GM23248 (cell line): ENCODE results near the gene SAG. TPM values are rescaled to one million over a fixed set of nuclear protein-coding genes. Genes with fewer than 3 reads are reported as not detected.

ENCODE experiments used
- DNase-seq: peaks from one replicate; pipeline ENCODE4 v3.0.0-alpha.2; 2015
- H2AFZ ChIP-seq: fragments of 200-600 bp; sonication (generic); 2 replicates; pipeline ENCODE4 v1.6.1; 2016; ENCODE audit warnings: antibody characterized with exemption
- H3F3A ChIP-seq: fragments of 200-600 bp; sonication (generic); 2 replicates; pipeline ENCODE4 v1.6.1; 2016; ENCODE audit warnings: mild to moderate bottlenecking, antibody characterized with exemption, mixed run types; ENCODE audit not compliant: insufficient read depth
- H3K27ac ChIP-seq: fragments of 200-600 bp; sonication (generic); 2 replicates; pipeline ENCODE4 v1.5.1; 2016; ENCODE audit warnings: mild to moderate bottlenecking
- H3K27me3 ChIP-seq: fragments of 200-600 bp; sonication (generic); replicated peaks from 2 replicates; pipeline ENCODE4 v1.6.1; 2016; ENCODE audit warnings: mild to moderate bottlenecking; ENCODE audit not compliant: insufficient read depth
- H3K36me3 ChIP-seq: fragments of 200-600 bp; sonication (generic); 2 replicates; pipeline ENCODE4 v1.6.1; 2016; ENCODE audit warnings: low read depth, mild to moderate bottlenecking
- H3K4me1 ChIP-seq: fragments of 200-600 bp; sonication (generic); 2 replicates; pipeline ENCODE4 v1.6.1; 2016; ENCODE audit warnings: mild to moderate bottlenecking; ENCODE audit not compliant: insufficient read depth
- H3K4me2 ChIP-seq: fragments of 200-600 bp; sonication (generic); one replicate; pipeline ENCODE4 v1.6.1; 2016; ENCODE audit warnings: mild to moderate bottlenecking; ENCODE audit not compliant: unreplicated experiment
- H3K4me3 ChIP-seq: fragments of 200-600 bp; sonication (generic); 2 replicates; pipeline ENCODE4 v1.5.1; 2016; ENCODE audit warnings: mild to moderate bottlenecking
- H3K79me2 ChIP-seq: fragments of 200-600 bp; sonication (generic); 2 replicates; pipeline ENCODE4 v1.6.1; 2016; ENCODE audit warnings: mild to moderate bottlenecking; ENCODE audit not compliant: insufficient read depth
- H3K9ac ChIP-seq: fragments of 200-600 bp; sonication (generic); 2 replicates; pipeline ENCODE4 v1.6.1; 2016; ENCODE audit warnings: mild to moderate bottlenecking
- H3K9me2 ChIP-seq: fragments of 200-600 bp; sonication (generic); 2 replicates; pipeline ENCODE4 v1.6.1; 2016; ENCODE audit warnings: mixed run types, mild to moderate bottlenecking, moderate library complexity; ENCODE audit not compliant: insufficient read depth
- H3K9me3 ChIP-seq: fragments of 200-600 bp; sonication (generic); one replicate; pipeline ENCODE4 v1.6.1; 2017; ENCODE audit warnings: low read depth
- H4K20me1 ChIP-seq: fragments of 200-600 bp; sonication (generic); 2 replicates; pipeline ENCODE4 v1.6.0; 2016; ENCODE audit not compliant: insufficient read depth
- EZH2 ChIP-seq: fragments of 200-600 bp; sonication (generic); IDR thresholded peaks from 2 replicates; pipeline ENCODE4 v1.6.1; 2018; ENCODE audit warnings: antibody characterized with exemption, mild to moderate bottlenecking; ENCODE audit not compliant: insufficient read depth, poor library complexity, severe bottlenecking
- EZH2phosphoT487 ChIP-seq: fragments of 200-600 bp; sonication (generic); IDR thresholded peaks from 2 replicates; pipeline ENCODE4 v1.6.1; 2018; ENCODE audit warnings: antibody characterized with exemption, moderate library complexity, mild to moderate bottlenecking, low read depth; ENCODE audit not compliant: insufficient read depth
- WGBS, 2 experiments: methylation state at CpG; one replicate each; pipeline ENCODE4 v1.1.6; 2015 to 2017; ENCODE audit warnings: low lambda C conversion rate in 2 of 2, low coverage in 1 of 2; ENCODE audit errors: missing lambda C conversion rate in 2 of 2; 5-methylcytosine and 5-hydroxymethylcytosine counted together
- in situ Hi-C: fragments of 300-500 bp; cut with MboI; formaldehyde crosslinking; loops from 2 replicates; pipeline ENCODE4 v1.15.0; 2020
- polyA plus RNA-seq: library from polyadenylated mRNA; unstranded; fragments of >200 nt; fragmentation: Nextera tagmentation; extraction: Ambion mirVana; gene quantifications from 2 replicates; pipeline ENCODE4 v1.2.1, GENCODE V29; 2016
- total RNA-seq: library from RNA; depleted of rRNA; stranded (reverse); fragments of >200 nt; shearing (Covaris generic); gene quantifications from 2 replicates; pipeline ENCODE4 v1.2.3, GENCODE V29; 2014

SAG gene
- total and polyA plus RNA-seq, 2 experiments from 2014 or later: not detected

DNA sequence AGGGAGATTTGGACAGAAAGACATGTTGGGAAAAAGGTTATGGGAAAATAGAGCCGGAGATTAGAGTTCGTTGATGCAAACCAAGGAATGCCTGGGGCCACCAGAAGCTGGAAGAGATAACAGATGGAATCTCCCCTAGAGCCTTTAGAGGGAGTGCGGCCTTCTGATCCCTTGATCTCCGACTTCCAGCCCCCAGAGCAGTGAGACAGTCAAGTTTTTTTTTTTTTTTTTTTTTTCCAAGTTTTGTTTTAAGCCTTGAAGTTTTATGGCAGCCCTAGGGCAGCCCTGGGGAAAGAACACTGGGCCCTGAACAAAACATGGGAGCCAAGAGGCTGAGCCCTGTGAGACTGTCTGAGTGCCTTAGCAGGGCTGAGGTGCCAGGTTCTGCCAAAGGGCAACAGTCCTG is 53.2 kb downstream of the SAG start:
- no peak overlapping the region for H3K27ac ChIP-seq
- peaks cover 35% of the 10 kb centered on the region for H3K79me2 ChIP-seq
- H3K4me1 ChIP-seq: no peaks in the 10 kb centered on the region
- WGBS, 2 experiments: 97% methylated on average over 4 of the region's 4 CpGs
- in situ Hi-C loops: no loop called here
- H3K4me3 ChIP-seq: no peak overlapping the region
- H3K4me2 ChIP-seq: no peak overlapping the region
- H3K27me3 ChIP-seq: no peaks in the 10 kb centered on the region
- no peak overlapping the region for H3K9ac ChIP-seq
- H3K36me3 ChIP-seq: peaks cover 3% of the 10 kb centered on the region; the same call in 1 of the 2 replicates
- no peaks in the 10 kb centered on the region; the same call in 1 of the 2 replicates for H4K20me1 ChIP-seq
- H3K9me2 ChIP-seq: no peaks in the 10 kb centered on the region
- no peak for DNase-seq
- TF ChIP-seq EZH2phosphoT487 (no peak), EZH2 (no peak)
- H2AFZ ChIP-seq: no peak overlapping the region
- no peaks in the 10 kb centered on the region for H3F3A ChIP-seq
- H3K9me3 ChIP-seq: no peaks in the 10 kb centered on the region

DNA sequence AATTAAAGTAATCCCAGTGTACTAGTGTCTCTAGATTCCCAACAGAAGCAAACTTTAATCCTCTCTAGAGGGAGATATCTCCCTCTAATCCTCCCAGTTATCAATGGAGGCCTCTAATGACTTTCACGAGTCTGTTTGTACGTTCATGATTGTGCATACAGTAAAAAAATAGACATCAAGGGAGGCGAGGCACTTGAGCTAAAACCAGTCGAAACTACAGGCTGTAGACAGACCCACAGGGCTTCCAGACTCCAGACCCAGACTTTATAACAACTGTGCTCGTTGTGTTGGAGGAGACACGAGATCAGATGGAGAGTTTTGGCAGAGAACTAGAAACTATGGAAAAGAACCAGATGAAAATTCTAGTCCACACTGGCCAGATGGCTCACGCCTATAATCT is 53.7 kb downstream of the SAG start:
- Histone ChIP-seq H3K79me2 (peaks cover 30% of the 10 kb centered on the region), H3K27ac (no peak overlapping the region), H3K4me3 (no peak overlapping the region), H3K4me1 (no peaks in the 10 kb centered on the region), H2AFZ (no peak overlapping the region), H3K9ac (no peak overlapping the region), H3K4me2 (no peak overlapping the region), H3K27me3 (no peaks in the 10 kb centered on the region), H3K9me2 (no peaks in the 10 kb centered on the region), H3F3A (no peaks in the 10 kb centered on the region), H4K20me1 (no peaks in the 10 kb centered on the region; the same call in 1 of the 2 replicates), H3K9me3 (no peaks in the 10 kb centered on the region), H3K36me3 (peaks cover 3% of the 10 kb centered on the region; the same call in 1 of the 2 replicates)
- TF ChIP-seq EZH2phosphoT487 (no peak), EZH2 (no peak)
- in situ Hi-C loops: no loop called here
- no peak for DNase-seq
- 88 to 89% methylated on average over 7 of the region's 7 CpGs for WGBS, 2 experiments

DNA sequence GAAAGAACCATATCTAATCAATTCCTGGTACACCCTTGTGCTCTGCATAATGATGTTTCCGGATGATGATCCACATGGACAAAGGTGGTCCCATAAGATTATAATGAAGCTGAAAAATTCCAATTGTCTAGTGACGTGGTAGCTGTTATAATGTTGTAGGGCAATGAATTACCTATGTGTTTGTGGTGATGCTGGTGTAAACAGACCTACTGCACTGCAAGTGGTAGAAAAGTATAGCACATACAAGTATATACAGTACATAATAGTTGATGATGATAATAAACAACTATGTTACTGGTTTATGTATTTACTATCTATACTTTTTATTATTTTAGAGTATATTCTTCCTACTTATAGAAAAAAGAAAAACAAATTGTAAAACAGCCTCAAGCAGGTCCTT is 55.1 kb downstream of the SAG start:
- Histone ChIP-seq H3K9me3 (no peaks in the 10 kb centered on the region), H3K79me2 (peaks cover 26% of the 10 kb centered on the region; the same call in 1 of the 2 replicates), H3K4me2 (no peak overlapping the region), H3F3A (no peaks in the 10 kb centered on the region), H3K36me3 (peaks cover 3% of the 10 kb centered on the region; the same call in 1 of the 2 replicates), H3K9ac (no peak overlapping the region), H3K4me1 (no peaks in the 10 kb centered on the region), H3K27me3 (no peaks in the 10 kb centered on the region), H3K9me2 (no peaks in the 10 kb centered on the region), H2AFZ (no peak overlapping the region), H4K20me1 (no peaks in the 10 kb centered on the region; the same call in 1 of the 2 replicates), H3K27ac (no peak overlapping the region), H3K4me3 (no peak overlapping the region)
- TF ChIP-seq EZH2phosphoT487 (no peak), EZH2 (no peak)
- DNase-seq: no peak
- 95% methylated on average over 2 of the region's 2 CpGs for WGBS, 2 experiments
- in situ Hi-C loops: no loop called here

DNA sequence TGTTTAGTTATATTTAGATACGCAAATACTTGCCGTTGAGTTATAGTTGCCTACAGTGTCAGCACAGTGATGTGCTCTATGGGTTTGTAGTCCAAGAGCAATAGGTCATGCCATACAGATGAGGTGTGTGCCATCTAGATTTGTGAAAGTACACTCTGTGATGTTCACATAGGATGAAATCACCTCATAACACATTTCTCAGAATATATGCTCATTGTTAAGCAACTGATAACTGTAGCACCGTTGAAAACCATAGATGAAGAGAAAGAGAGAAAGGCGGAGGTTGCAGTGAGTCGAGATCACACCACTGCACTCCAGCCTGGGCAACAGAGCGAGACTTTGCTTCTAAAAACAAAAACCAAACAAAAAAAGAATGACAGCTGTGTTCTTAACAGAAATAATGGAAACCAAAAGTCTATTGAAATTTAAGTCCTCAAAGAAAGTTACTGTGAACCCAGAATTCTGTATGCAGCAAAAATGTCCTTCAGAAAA is 56.2 kb downstream of the SAG start:
- no peaks in the 10 kb centered on the region for H3K9me2 ChIP-seq
- H3K9ac ChIP-seq: no peak overlapping the region
- peaks cover 21% of the 10 kb centered on the region; the same call in 1 of the 2 replicates for H3K79me2 ChIP-seq
- peaks cover 3% of the 10 kb centered on the region; the same call in 1 of the 2 replicates for H3K36me3 ChIP-seq
- in situ Hi-C loops: no loop called here
- TF ChIP-seq EZH2phosphoT487: no peak
- TF ChIP-seq EZH2: no peak
- no peaks in the 10 kb centered on the region for H3F3A ChIP-seq
- no peaks in the 10 kb centered on the region for H3K4me1 ChIP-seq
- no peak overlapping the region for H2AFZ ChIP-seq
- no peaks in the 10 kb centered on the region for H3K27me3 ChIP-seq
- H3K4me2 ChIP-seq: no peak overlapping the region
- no peak overlapping the region for H3K27ac ChIP-seq
- no peaks in the 10 kb centered on the region for H3K9me3 ChIP-seq
- WGBS, 2 experiments: 92 to 96% methylated on average over 6 of the region's 6 CpGs
- no peaks in the 10 kb centered on the region; the same call in 1 of the 2 replicates for H4K20me1 ChIP-seq
- H3K4me3 ChIP-seq: no peak overlapping the region
- DNase-seq: no peak
